ENCODE results near the gene GSN.

The GSN gene

GRCh38 chr9:121235512-121235911 is 32.5 kb upstream of the GSN start:
- DNase-seq (ENCODE audit: insufficient read length, low spot score), result no peak
- no peak for FAIRE-seq
- no peak for TF ChIP-seq POLR2A (IDR thresholded peaks at IDR 0.05; ENCODE audit: low read depth, low read length)

- no peak for DNase-seq (ENCODE audit: insufficient read length, low spot score)
- no peak for FAIRE-seq
- no peak for TF ChIP-seq POLR2A (IDR thresholded peaks at IDR 0.05; ENCODE audit: low read depth, low read length)
Observed at GRCh38 chr9:121237916-121238315, 30.0 kb upstream of the GSN start.

- DNase-seq (ENCODE audit: insufficient read length, low spot score) (no peak), FAIRE-seq (no peak)
- no peak for TF ChIP-seq POLR2A (IDR thresholded peaks at IDR 0.05; ENCODE audit: low read depth, low read length)
Observed at GRCh38 chr9:121239071-121239470, 28.9 kb upstream of the GSN start.

GRCh38 chr9:121239851-121240250 is 28.1 kb upstream of the GSN start:
- DNase-seq (ENCODE audit: insufficient read length, low spot score) (no peak), FAIRE-seq (no peak)
- TF ChIP-seq POLR2A (IDR thresholded peaks at IDR 0.05; ENCODE audit: low read depth, low read length), result no peak

GRCh38 chr9:121240472-121241135 is 27.4 kb upstream of the GSN start:
- FAIRE-seq, result no peak
- TF ChIP-seq POLR2A (IDR thresholded peaks at IDR 0.05; ENCODE audit: low read depth, low read length), result no peak
- DNase-seq (ENCODE audit: insufficient read length, low spot score), result no peak

DNA sequence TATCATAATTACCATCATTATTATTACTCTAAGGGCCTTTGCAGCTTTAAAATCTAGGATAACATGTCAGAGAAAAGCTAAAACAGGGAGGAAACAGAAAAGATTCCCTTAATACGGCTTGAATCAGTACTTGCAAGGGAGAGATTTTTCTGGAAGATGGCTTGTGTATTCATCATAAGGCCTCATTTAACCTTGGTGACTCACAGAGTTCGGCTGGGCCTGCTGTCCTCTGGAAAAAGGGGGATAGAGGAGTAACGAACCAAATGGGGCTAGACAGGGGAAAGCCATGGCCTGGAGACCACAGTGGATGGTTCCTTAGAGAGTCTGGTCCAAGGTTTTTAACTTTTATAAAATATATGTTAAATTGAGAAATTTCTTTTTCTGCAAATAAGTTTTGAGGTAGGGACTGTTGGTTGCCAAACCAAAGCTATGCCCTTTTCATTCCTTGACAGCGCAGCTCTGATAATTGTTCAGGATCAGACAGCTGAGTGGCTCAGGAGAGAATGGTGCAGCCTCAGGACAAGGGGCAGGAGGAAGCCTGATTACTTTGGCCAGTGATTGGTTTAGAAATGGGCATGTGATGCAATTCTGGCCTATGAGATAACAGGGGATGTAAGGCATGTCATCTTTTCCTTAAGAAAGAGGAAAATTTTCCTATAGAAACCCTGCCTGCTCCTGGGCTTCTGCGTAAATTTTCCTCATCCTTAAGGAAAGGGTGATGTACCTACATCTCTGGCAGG is 25.6 kb upstream of the GSN start:
- FAIRE-seq, result no peak
- TF ChIP-seq POLR2A (IDR thresholded peaks at IDR 0.05; ENCODE audit: low read depth, low read length), result no peak

DNA sequence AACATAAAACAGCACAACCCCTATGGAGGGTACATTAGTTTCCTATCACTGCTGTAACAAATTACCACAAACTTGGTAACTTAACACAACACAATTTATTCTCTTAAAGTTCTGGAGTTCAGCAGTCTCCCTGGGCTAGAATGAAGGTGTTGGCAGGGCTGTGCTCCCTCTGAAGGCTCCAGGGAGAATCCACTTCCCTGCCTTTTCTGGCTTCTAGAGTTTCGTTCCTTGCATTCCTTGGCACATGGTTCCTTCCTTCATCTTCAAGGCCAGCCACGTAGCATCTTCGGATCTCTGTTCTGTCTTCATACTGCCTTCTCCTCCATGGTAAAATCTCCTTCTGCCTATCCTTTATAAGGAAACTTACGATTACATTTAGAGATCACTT is 25.0 kb upstream of the GSN start:
- DNase-seq (ENCODE audit: insufficient read length, low spot score), result no peak
- FAIRE-seq, result no peak
- no peak for TF ChIP-seq POLR2A (IDR thresholded peaks at IDR 0.05; ENCODE audit: low read depth, low read length)

More for the DNA sequence above, 25.6 kb upstream of the GSN start:
- no peak for DNase-seq (ENCODE audit: insufficient read length, low spot score)

DNA sequence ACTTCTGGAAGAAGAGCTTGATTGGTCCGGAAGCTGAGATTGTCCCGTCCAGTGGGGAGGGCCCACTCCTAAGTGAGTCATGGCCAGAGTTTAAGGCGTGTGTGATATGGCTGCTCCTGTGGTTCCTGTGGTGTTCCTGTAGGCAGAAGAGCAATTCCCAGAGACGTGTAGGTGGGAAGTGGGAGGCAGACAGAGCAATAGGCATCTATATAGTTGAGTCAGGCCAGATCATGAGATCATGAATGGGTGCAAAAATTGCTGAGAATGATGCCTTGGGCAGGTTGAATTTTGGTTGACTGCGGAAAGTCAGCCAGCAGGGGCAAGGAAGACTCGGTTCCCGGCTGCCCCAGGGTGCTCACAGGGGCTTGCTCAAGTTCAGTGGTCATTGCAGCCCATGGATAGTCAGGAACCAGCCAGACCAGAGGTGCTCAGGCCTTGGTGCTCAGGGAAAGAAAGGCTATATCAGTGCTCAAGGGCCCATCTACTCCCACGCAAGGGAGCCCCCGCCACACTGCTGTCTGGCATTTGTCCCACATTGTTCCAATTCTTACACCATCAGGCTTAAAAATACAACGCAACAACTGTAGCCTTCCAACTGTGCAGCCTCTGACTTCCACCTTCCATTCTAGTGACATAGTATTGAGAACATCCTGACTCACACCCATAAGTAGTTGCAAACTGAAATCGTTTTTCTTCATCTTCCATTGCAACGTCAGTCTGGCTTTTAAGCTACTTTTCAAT is 21.0 kb upstream of the GSN start:
- peak; percentile 52 for DNase-seq (ENCODE audit: insufficient read length, low spot score)
- TF ChIP-seq POLR2A (IDR thresholded peaks at IDR 0.05; ENCODE audit: low read depth, low read length), result no peak
- FAIRE-seq, result peak; percentile 94

GRCh38 chr9:121249563-121249962 is 18.4 kb upstream of the GSN start:
- FAIRE-seq, result no peak
- no peak for DNase-seq (ENCODE audit: insufficient read length, low spot score)
- TF ChIP-seq POLR2A (IDR thresholded peaks at IDR 0.05; ENCODE audit: low read depth, low read length), result no peak

GRCh38 chr9:121252104-121252851 is 15.7 kb upstream of the GSN start:
- DNase-seq (ENCODE audit: insufficient read length, low spot score) (no peak), FAIRE-seq (no peak)
- TF ChIP-seq POLR2A (IDR thresholded peaks at IDR 0.05; ENCODE audit: low read depth, low read length), result no peak

DNA sequence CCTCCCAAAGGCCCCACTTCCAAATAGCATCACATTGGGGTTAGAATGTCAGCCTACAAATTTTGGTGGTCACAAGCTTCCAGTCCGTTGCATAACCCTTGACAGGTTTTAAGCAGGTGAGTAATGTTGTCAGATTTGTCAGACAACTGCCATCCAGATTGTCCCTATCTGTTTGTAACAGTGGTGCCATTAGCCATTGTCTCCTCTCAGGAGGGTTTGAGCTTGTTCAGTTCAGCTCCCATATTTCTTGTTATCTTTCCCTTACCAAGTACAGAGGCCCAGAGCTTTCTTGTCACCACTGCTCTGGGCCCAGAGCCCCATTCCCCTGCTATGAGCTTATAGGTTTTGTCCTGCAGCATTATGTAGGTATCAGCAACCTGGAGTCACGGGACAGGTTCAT is 14.8 kb upstream of the GSN start:
- TF ChIP-seq POLR2A (IDR thresholded peaks at IDR 0.05; ENCODE audit: low read depth, low read length), result no peak
- FAIRE-seq (no peak), DNase-seq (ENCODE audit: insufficient read length, low spot score) (no peak)

GRCh38 chr9:121253821-121254501 is 14.0 kb upstream of the GSN start:
- FAIRE-seq, result no peak
- TF ChIP-seq POLR2A (IDR thresholded peaks at IDR 0.05; ENCODE audit: low read depth, low read length), result no peak
- DNase-seq (ENCODE audit: insufficient read length, low spot score), result no peak

DNA sequence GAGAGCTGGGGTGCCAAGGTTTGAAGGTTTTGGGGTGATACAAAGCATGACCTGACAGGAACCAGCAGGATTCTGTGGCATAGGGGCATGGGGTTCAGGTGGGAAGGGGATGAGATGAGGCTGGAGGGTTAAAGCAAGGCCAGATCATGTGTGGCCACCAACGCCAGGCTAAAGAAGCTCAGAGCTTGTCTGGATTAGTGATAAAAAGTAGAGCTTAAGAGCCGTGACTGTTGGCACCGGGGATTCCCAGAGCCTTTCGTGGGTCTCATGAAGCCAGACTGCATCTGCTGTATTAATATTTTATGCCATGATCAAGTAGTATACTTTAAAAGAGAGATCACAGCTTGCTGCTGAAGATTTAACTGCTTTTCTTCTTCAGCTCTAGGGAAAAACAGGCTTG is 8.5 kb upstream of the GSN start:
- FAIRE-seq, result no peak
- no peak for TF ChIP-seq POLR2A (IDR thresholded peaks at IDR 0.05; ENCODE audit: low read depth, low read length)
- DNase-seq (ENCODE audit: insufficient read length, low spot score), result no peak
